ENCODE data around the gene ALDH3B1. TPM values are rescaled to one million over a fixed set of nuclear protein-coding genes. Genes with fewer than 3 reads are reported as not detected.

ALDH3B1 gene
- total RNA-seq, 1 experiment from 2014 or later: 18.3 TPM

DNA sequence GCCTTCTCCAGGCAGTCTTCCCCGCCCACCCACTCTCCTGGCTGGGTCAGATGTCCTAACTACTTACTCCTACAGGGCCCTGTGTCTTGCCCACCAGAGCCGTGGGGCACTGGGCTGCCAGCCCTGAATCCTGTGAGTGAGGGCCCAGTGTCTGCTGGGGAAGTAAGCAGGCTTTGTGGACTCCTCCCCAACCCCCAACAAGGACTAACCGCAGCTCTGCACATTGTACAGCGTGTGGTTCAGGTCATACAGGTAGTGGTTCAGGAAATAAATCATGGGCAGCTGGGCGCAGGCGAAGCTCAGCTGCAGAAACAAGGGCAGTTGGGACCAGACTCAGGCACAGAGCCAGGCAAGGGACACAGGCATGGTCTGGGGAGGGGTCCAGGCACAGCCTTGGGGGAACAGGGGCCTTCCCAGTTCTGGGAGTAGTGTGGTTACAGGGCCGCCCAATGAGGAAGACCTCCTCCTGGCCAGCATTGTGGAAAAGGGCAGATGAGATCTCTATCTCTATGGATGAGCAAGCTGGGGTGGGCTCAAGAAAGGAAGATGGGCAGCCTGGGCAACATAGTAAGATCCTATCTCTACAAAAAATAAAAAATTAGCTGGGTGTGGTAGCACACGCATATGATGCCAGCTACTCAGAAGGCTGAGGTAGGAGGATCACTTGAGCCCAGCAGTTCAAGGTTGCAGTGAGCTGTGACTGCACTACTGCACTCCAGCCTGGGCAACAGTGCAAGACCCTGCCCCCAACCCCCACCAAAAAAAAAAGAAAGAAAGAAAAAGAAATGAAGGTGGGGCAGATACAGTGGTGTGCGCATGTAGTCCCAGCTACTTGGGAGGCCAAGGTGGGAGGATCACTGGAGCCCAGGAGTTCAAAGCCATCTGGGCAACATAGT lies 11.7 kb upstream of the ALDH3B1 start:
- DNase-seq (ENCODE audit: low read depth, low spot score): no peak
- Histone ChIP-seq H3K4me3 (ENCODE audit: low read depth in 2 of 2, low read length in 2 of 2) (no peak overlapping the region), H3K27ac (ENCODE audit: low read length) (no peak overlapping the region), H3K9me3 (ENCODE audit: control insufficient read depth, insufficient read depth, low read depth, low read length) (no peaks in the 10 kb centered on the region), H3K36me3 (ENCODE audit: control insufficient read depth, insufficient read depth, low read length) (no peaks in the 10 kb centered on the region), H3K27me3 (ENCODE audit: control insufficient read depth, insufficient read depth, low read length) (no peaks in the 10 kb centered on the region), H3K4me1 (ENCODE audit: control insufficient read depth, insufficient read depth, low read length) (no peaks in the 10 kb centered on the region; the same call in 1 of the 2 replicates)
- intact Hi-C loops (cut with micrococcal nuclease; ENCODE audit: unreplicated experiment): no loop called here
- ChIA-PET CTCF (no interaction called here), POLR2A (no interaction called here)
- BruUV-seq (replicated peaks): no TSS peak
- in situ Hi-C loops (cut with HindIII; ENCODE audit: low pct_unique_long_range_greater_than_20kb, low sequenced_read_pairs): no loop called here
- TF ChIP-seq, protein P1, sequence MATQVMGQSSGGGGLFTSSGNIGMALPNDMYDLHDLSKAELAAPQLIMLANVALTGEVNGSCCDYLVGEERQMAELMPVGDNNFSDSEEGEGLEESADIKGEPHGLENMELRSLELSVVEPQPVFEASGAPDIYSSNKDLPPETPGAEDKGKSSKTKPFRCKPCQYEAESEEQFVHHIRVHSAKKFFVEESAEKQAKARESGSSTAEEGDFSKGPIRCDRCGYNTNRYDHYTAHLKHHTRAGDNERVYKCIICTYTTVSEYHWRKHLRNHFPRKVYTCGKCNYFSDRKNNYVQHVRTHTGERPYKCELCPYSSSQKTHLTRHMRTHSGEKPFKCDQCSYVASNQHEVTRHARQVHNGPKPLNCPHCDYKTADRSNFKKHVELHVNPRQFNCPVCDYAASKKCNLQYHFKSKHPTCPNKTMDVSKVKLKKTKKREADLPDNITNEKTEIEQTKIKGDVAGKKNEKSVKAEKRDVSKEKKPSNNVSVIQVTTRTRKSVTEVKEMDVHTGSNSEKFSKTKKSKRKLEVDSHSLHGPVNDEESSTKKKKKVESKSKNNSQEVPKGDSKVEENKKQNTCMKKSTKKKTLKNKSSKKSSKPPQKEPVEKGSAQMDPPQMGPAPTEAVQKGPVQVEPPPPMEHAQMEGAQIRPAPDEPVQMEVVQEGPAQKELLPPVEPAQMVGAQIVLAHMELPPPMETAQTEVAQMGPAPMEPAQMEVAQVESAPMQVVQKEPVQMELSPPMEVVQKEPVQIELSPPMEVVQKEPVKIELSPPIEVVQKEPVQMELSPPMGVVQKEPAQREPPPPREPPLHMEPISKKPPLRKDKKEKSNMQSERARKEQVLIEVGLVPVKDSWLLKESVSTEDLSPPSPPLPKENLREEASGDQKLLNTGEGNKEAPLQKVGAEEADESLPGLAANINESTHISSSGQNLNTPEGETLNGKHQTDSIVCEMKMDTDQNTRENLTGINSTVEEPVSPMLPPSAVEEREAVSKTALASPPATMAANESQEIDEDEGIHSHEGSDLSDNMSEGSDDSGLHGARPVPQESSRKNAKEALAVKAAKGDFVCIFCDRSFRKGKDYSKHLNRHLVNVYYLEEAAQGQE (IDR thresholded peaks at IDR 0.05; ENCODE audit: insufficient read depth in 1 of 2, low read depth in 2 of 2, low read length in 1 of 2): no peak
- TF ChIP-seq SIN3A (IDR thresholded peaks at IDR 0.05; ENCODE audit: borderline replicate concordance, insufficient read depth, low read depth, low read length) (no peak), POLR2AphosphoS5 (IDR thresholded peaks at IDR 0.05; ENCODE audit: low read depth, low read length) (no peak), TCF7L2 (IDR thresholded peaks at IDR 0.05; ENCODE audit: low read depth, low read length) (no peak)
- TF ChIP-seq, protein P2, sequence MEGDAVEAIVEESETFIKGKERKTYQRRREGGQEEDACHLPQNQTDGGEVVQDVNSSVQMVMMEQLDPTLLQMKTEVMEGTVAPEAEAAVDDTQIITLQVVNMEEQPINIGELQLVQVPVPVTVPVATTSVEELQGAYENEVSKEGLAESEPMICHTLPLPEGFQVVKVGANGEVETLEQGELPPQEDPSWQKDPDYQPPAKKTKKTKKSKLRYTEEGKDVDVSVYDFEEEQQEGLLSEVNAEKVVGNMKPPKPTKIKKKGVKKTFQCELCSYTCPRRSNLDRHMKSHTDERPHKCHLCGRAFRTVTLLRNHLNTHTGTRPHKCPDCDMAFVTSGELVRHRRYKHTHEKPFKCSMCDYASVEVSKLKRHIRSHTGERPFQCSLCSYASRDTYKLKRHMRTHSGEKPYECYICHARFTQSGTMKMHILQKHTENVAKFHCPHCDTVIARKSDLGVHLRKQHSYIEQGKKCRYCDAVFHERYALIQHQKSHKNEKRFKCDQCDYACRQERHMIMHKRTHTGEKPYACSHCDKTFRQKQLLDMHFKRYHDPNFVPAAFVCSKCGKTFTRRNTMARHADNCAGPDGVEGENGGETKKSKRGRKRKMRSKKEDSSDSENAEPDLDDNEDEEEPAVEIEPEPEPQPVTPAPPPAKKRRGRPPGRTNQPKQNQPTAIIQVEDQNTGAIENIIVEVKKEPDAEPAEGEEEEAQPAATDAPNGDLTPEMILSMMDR (IDR thresholded peaks at IDR 0.05): no peak
- ATAC-seq: no peak

DNA sequence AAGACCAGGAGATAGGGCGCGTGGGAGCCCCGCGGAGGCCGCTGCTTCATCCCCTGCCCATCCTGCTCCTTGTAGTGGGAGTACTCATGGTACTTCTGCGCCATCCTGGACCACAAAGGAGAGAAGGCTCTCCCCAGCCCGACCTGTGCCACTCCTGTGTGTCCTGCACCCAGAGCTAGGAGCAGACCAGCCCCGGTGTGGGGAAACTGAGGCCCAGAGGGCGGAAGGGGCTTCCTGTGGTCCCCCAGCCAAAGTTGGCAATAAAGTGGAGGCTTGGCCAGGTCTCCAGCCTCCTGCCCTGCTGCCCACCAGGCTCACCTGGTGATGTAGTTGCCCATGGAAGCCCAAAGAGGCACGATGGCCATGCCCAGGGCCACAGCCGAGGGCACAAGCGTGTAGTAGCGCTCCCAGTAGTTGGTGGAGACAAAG lies 10.9 kb upstream of the ALDH3B1 start:
- H3K27ac ChIP-seq (ENCODE audit: low read length): no peak overlapping the region
- H3K4me3 ChIP-seq (ENCODE audit: low read depth in 2 of 2, low read length in 2 of 2): no peak overlapping the region
- CTCF ChIA-PET: no interaction called here
- POLR2A ChIA-PET: no interaction called here
- peaks cover under 1% of the 10 kb centered on the region for H3K4me1 ChIP-seq (ENCODE audit: control insufficient read depth, insufficient read depth, low read length)
- H3K9me3 ChIP-seq (ENCODE audit: control insufficient read depth, insufficient read depth, low read depth, low read length): no peaks in the 10 kb centered on the region
- no TSS peak for BruUV-seq (replicated peaks)
- TF ChIP-seq, protein P2 (IDR thresholded peaks at IDR 0.05): no peak
- no peaks in the 10 kb centered on the region for H3K36me3 ChIP-seq (ENCODE audit: control insufficient read depth, insufficient read depth, low read length)
- no peaks in the 10 kb centered on the region for H3K27me3 ChIP-seq (ENCODE audit: control insufficient read depth, insufficient read depth, low read length)
- no peak for DNase-seq (ENCODE audit: low read depth, low spot score)
- no peak for ATAC-seq
- in situ Hi-C loops (cut with HindIII; ENCODE audit: low pct_unique_long_range_greater_than_20kb, low sequenced_read_pairs) (no loop called here), intact Hi-C loops (cut with micrococcal nuclease; ENCODE audit: unreplicated experiment) (no loop called here)

All from Panc1 (cell line).